ENCODE data around the gene SRA1. TPM values are rescaled to one million over a fixed set of nuclear protein-coding genes. Genes with fewer than 3 reads are reported as not detected.

SRA1 gene
- total RNA-seq, 1 experiment from 2014 or later = 37.8 TPM

DNA sequence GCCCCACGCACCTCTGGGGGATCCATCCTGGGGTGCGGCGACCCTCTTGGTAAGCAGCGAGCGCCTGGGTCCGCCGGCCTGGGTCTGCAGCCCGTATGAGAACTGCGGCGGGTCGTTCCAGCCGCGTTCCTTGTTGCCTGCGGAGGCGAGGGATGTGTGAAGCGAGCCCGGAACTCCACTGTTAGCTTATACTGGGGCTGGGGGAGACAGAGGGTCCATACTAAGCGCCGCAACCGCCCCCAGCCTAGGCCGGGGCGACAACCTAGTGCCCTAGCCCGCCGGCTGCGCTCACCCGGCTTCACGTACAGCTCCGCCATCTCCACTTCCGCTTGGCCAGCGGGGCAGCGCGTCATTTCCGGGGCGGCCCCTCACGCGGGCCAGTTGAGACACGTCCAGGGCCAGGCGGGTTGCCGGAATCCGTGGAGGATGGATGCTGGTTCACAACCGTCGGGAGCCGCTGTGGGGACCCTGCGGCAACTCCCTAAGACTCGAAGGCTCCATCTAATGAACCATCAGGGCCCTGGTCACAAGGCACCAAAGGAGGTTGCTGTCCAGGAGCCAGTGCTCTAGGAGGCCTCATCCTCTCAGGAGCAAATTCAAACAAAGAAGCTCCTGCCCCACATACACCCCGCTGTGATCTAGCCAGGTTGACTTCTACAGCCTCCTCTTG lies at the start of gene SRA1 (continued):
- TF ChIP-seq NR3C1 (CRISPR knock-in tag; conservative IDR thresholded peaks at IDR 0.05; ENCODE audit: low read depth) (no peak), RELA (CRISPR knock-in tag; IDR thresholded peaks at IDR 0.05; ENCODE audit: borderline replicate concordance) (no peak), TCF7 (CRISPR knock-in tag; IDR thresholded peaks at IDR 0.05; ENCODE audit: low read depth) (no peak), NFATC4 (CRISPR knock-in tag; IDR thresholded peaks at IDR 0.05) (peak; percentile 68; the same call in 1 of the 2 replicates), GABPB1 (CRISPR knock-in tag; IDR thresholded peaks at IDR 0.05) (peak; percentile 88)

GRCh38 chr5:140607031-140607430 lies 49.8 kb upstream of the SRA1 start:
- DNase-seq (ENCODE audit: low spot score) = no peak
- no peak for TF ChIP-seq NR1H2 (CRISPR knock-in tag; IDR thresholded peaks at IDR 0.05)
- no peak for TF ChIP-seq SMAD4 (CRISPR knock-in tag; IDR thresholded peaks at IDR 0.05)
- peak; percentile 98 for TF ChIP-seq GABPB1 (CRISPR knock-in tag; IDR thresholded peaks at IDR 0.05)
- no peak overlapping the region for H3K4me3 Mint-ChIP-seq
- H3K27me3 Mint-ChIP-seq (ENCODE audit: low read depth) = peaks cover 30% of the 10 kb centered on the region
- peaks cover 17% of the 10 kb centered on the region for H3K36me3 Mint-ChIP-seq
- CTCF ChIA-PET = no interaction called here
- H3K4me1 Mint-ChIP-seq = no peaks in the 10 kb centered on the region
- ATAC-seq = no peak
- POLR2A ChIA-PET = no interaction called here
- peaks cover 56% of the 10 kb centered on the region for H3K9me3 Mint-ChIP-seq
- H3K27ac Mint-ChIP-seq = no peak overlapping the region

DNA sequence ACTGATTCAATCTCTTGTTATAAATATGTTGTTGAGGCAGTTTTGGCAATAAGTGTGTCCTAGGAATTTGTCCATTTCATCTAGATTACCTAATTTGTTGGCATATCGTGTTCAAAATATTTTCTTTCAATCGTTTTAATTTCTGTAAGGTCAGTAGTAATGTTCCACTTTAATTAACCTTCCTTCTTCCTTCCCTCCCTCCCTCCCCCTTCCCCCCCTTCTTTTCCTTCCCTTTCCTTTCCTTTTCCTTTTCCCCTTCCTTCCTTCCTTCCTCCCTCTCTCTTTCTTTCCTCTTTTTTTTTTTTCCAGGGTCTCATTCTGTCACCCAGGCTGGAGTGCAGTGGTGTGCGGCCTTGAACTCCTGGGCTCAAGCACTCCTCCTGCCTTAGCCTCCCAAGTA lies 48.6 kb upstream of the SRA1 start:
- Mint-ChIP-seq H3K27me3 (ENCODE audit: low read depth) (peaks cover 22% of the 10 kb centered on the region), H3K4me1 (no peaks in the 10 kb centered on the region), H3K27ac (no peak overlapping the region), H3K4me3 (no peak overlapping the region), H3K36me3 (peaks cover 7% of the 10 kb centered on the region; the same call in 1 of the 2 replicates), H3K9me3 (peaks cover 44% of the 10 kb centered on the region)
- TF ChIP-seq GRHL2 (CRISPR knock-in tag; IDR thresholded peaks at IDR 0.05; ENCODE audit: insufficient replicate concordance, severe bottlenecking) (no peak), SMAD4 (CRISPR knock-in tag; IDR thresholded peaks at IDR 0.05) (no peak), ZNF219 (CRISPR knock-in tag; IDR thresholded peaks at IDR 0.05; ENCODE audit: borderline replicate concordance) (no peak), GTF2I (CRISPR knock-in tag; conservative IDR thresholded peaks at IDR 0.05) (no peak), EMX1 (CRISPR knock-in tag; IDR thresholded peaks at IDR 0.05) (no peak), HMGXB4 (CRISPR knock-in tag; IDR thresholded peaks at IDR 0.05) (no peak), ZNF396 (CRISPR knock-in tag; IDR thresholded peaks at IDR 0.05; ENCODE audit: borderline replicate concordance) (no peak), NR1H2 (CRISPR knock-in tag; IDR thresholded peaks at IDR 0.05) (no peak), MXD4 (CRISPR knock-in tag; IDR thresholded peaks at IDR 0.05; ENCODE audit: borderline replicate concordance) (no peak), ATF1 (CRISPR knock-in tag; IDR thresholded peaks at IDR 0.05) (no peak), E2F4 (CRISPR knock-in tag; IDR thresholded peaks at IDR 0.05; ENCODE audit: borderline replicate concordance, low read depth) (no peak), ZNF263 (CRISPR knock-in tag; IDR thresholded peaks at IDR 0.05; ENCODE audit: low read depth) (no peak), ETV6 (CRISPR knock-in tag; IDR thresholded peaks at IDR 0.05) (no peak), ERG (CRISPR knock-in tag; IDR thresholded peaks at IDR 0.05) (no peak)
- TF ChIP-seq, protein P1, sequence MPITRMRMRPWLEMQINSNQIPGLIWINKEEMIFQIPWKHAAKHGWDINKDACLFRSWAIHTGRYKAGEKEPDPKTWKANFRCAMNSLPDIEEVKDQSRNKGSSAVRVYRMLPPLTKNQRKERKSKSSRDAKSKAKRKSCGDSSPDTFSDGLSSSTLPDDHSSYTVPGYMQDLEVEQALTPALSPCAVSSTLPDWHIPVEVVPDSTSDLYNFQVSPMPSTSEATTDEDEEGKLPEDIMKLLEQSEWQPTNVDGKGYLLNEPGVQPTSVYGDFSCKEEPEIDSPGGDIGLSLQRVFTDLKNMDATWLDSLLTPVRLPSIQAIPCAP (CRISPR knock-in tag; IDR thresholded peaks at IDR 0.05) = no peak
- TF ChIP-seq, protein P2, sequence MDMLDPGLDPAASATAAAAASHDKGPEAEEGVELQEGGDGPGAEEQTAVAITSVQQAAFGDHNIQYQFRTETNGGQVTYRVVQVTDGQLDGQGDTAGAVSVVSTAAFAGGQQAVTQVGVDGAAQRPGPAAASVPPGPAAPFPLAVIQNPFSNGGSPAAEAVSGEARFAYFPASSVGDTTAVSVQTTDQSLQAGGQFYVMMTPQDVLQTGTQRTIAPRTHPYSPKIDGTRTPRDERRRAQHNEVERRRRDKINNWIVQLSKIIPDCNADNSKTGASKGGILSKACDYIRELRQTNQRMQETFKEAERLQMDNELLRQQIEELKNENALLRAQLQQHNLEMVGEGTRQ (CRISPR knock-in tag; IDR thresholded peaks at IDR 0.05) = no peak
- TF ChIP-seq, protein P3, sequence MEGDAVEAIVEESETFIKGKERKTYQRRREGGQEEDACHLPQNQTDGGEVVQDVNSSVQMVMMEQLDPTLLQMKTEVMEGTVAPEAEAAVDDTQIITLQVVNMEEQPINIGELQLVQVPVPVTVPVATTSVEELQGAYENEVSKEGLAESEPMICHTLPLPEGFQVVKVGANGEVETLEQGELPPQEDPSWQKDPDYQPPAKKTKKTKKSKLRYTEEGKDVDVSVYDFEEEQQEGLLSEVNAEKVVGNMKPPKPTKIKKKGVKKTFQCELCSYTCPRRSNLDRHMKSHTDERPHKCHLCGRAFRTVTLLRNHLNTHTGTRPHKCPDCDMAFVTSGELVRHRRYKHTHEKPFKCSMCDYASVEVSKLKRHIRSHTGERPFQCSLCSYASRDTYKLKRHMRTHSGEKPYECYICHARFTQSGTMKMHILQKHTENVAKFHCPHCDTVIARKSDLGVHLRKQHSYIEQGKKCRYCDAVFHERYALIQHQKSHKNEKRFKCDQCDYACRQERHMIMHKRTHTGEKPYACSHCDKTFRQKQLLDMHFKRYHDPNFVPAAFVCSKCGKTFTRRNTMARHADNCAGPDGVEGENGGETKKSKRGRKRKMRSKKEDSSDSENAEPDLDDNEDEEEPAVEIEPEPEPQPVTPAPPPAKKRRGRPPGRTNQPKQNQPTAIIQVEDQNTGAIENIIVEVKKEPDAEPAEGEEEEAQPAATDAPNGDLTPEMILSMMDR (IDR thresholded peaks at IDR 0.05) = no peak
- POLR2A ChIA-PET = no interaction called here
- no peak for ATAC-seq
- DNase-seq (ENCODE audit: low spot score) = no peak
- CTCF ChIA-PET = interaction anchor here (1.2 kb wide), 1 partner anchor 29 kb away, joined by 3 read pairs; no protein-coding TSS in a partner anchor
